ENCODE measurements around the gene CLIP3. TPM values are rescaled to one million over a fixed set of nuclear protein-coding genes. Genes with fewer than 3 reads are reported as not detected.
A peak's percentile ranks its signal among the peaks of the same experiment; 100 is the strongest.

Gene CLIP3
- total and polyA plus RNA-seq, 2 experiments from 2014 or later = 14.9 to 49.0 TPM

- H3K4me2 ChIP-seq (ENCODE audit: unreplicated experiment) = no peak overlapping the region
- H4K20me1 ChIP-seq (ENCODE audit: insufficient read depth) = no peaks in the 10 kb centered on the region
- H3K4me1 ChIP-seq (ENCODE audit: insufficient read depth) = no peaks in the 10 kb centered on the region
- no peaks in the 10 kb centered on the region for H3K9me3 ChIP-seq (ENCODE audit: low read depth)
- no peak overlapping the region for H3K4me3 ChIP-seq
- H3K9me2 ChIP-seq (ENCODE audit: insufficient read depth) = no peaks in the 10 kb centered on the region
- no peak for DNase-seq
- WGBS, 2 experiments (ENCODE audit: low coverage in 1 of 2, low lambda C conversion rate in 2 of 2, missing lambda C conversion rate in 2 of 2) = 94 to 96% methylated on average over 8 of the region's 8 CpGs
- H3K79me2 ChIP-seq (ENCODE audit: insufficient read depth) = no peaks in the 10 kb centered on the region
- no peak overlapping the region for H3K27ac ChIP-seq
- no peak overlapping the region for H2AFZ ChIP-seq
- no peaks in the 10 kb centered on the region for H3K27me3 ChIP-seq (replicated peaks; ENCODE audit: insufficient read depth)
- H3K36me3 ChIP-seq (ENCODE audit: low read depth) = no peaks in the 10 kb centered on the region
- in situ Hi-C loops (cut with MboI) = no loop called here
- TF ChIP-seq EZH2phosphoT487 (IDR thresholded peaks at IDR 0.05; ENCODE audit: insufficient read depth, low read depth) = no peak
- no peak for TF ChIP-seq EZH2 (IDR thresholded peaks at IDR 0.05; ENCODE audit: insufficient read depth, poor library complexity, severe bottlenecking)
- no peak overlapping the region for H3K9ac ChIP-seq
- H3F3A ChIP-seq (ENCODE audit: insufficient read depth) = no peaks in the 10 kb centered on the region
Observed at GRCh38 chr19:36064826-36065225, 32.2 kb upstream of the CLIP3 start.

- no peak overlapping the region for H3K27ac ChIP-seq
- no peaks in the 10 kb centered on the region for H3K4me1 ChIP-seq (ENCODE audit: insufficient read depth)
- H3K79me2 ChIP-seq (ENCODE audit: insufficient read depth) = peaks cover 16% of the 10 kb centered on the region
- H3K4me2 ChIP-seq (ENCODE audit: unreplicated experiment) = no peak overlapping the region
- H3K4me3 ChIP-seq = no peak overlapping the region
- no peak for DNase-seq
- in situ Hi-C loops (cut with MboI) = no loop called here
- no peak overlapping the region for H2AFZ ChIP-seq
- H3K9ac ChIP-seq = no peak overlapping the region
- H3K9me3 ChIP-seq (ENCODE audit: low read depth) = no peaks in the 10 kb centered on the region
- no peaks in the 10 kb centered on the region for H4K20me1 ChIP-seq (ENCODE audit: insufficient read depth)
- H3K36me3 ChIP-seq (ENCODE audit: low read depth) = no peaks in the 10 kb centered on the region
- no peaks in the 10 kb centered on the region for H3F3A ChIP-seq (ENCODE audit: insufficient read depth)
- 75 to 90% methylated on average over 2 of the region's 2 CpGs for WGBS, 2 experiments (ENCODE audit: low coverage in 1 of 2, low lambda C conversion rate in 2 of 2, missing lambda C conversion rate in 2 of 2)
- H3K27me3 ChIP-seq (replicated peaks; ENCODE audit: insufficient read depth) = no peaks in the 10 kb centered on the region
- TF ChIP-seq EZH2 (IDR thresholded peaks at IDR 0.05; ENCODE audit: insufficient read depth, poor library complexity, severe bottlenecking) (no peak), EZH2phosphoT487 (IDR thresholded peaks at IDR 0.05; ENCODE audit: insufficient read depth, low read depth) (no peak)
- H3K9me2 ChIP-seq (ENCODE audit: insufficient read depth) = no peaks in the 10 kb centered on the region
Observed at GRCh38 chr19:36061367-36061766, 28.7 kb upstream of the CLIP3 start.

GRCh38 chr19:36060430-36060829 lies 27.8 kb upstream of the CLIP3 start:
- H3K9me3 ChIP-seq (ENCODE audit: low read depth) = no peaks in the 10 kb centered on the region
- H3K79me2 ChIP-seq (ENCODE audit: insufficient read depth) = peaks cover 24% of the 10 kb centered on the region
- no peaks in the 10 kb centered on the region for H3K36me3 ChIP-seq (ENCODE audit: low read depth)
- no peak overlapping the region for H2AFZ ChIP-seq
- no peak overlapping the region for H3K9ac ChIP-seq
- no peaks in the 10 kb centered on the region for H3K4me1 ChIP-seq (ENCODE audit: insufficient read depth)
- H4K20me1 ChIP-seq (ENCODE audit: insufficient read depth) = no peaks in the 10 kb centered on the region
- no peaks in the 10 kb centered on the region for H3F3A ChIP-seq (ENCODE audit: insufficient read depth)
- no peak overlapping the region for H3K4me2 ChIP-seq (ENCODE audit: unreplicated experiment)
- no peak overlapping the region for H3K4me3 ChIP-seq
- H3K27me3 ChIP-seq (replicated peaks; ENCODE audit: insufficient read depth) = no peaks in the 10 kb centered on the region
- no peaks in the 10 kb centered on the region for H3K9me2 ChIP-seq (ENCODE audit: insufficient read depth)
- peak; percentile 70 for DNase-seq
- TF ChIP-seq EZH2phosphoT487 (IDR thresholded peaks at IDR 0.05; ENCODE audit: insufficient read depth, low read depth) = no peak
- TF ChIP-seq EZH2 (IDR thresholded peaks at IDR 0.05; ENCODE audit: insufficient read depth, poor library complexity, severe bottlenecking) = no peak
- in situ Hi-C loops (cut with MboI) = no loop called here
- no peak overlapping the region for H3K27ac ChIP-seq
- WGBS, 2 experiments (ENCODE audit: low coverage in 1 of 2, low lambda C conversion rate in 2 of 2, missing lambda C conversion rate in 2 of 2) = 81 to 87% methylated on average over 4 of the region's 4 CpGs

- Histone ChIP-seq H3K79me2 (ENCODE audit: insufficient read depth) (peaks cover 26% of the 10 kb centered on the region), H3F3A (ENCODE audit: insufficient read depth) (no peaks in the 10 kb centered on the region), H4K20me1 (ENCODE audit: insufficient read depth) (no peaks in the 10 kb centered on the region), H3K27ac (no peak overlapping the region), H3K4me1 (ENCODE audit: insufficient read depth) (no peaks in the 10 kb centered on the region), H3K4me3 (no peak overlapping the region), H3K4me2 (ENCODE audit: unreplicated experiment) (no peak overlapping the region), H3K36me3 (ENCODE audit: low read depth) (no peaks in the 10 kb centered on the region), H3K9me3 (ENCODE audit: low read depth) (no peaks in the 10 kb centered on the region), H2AFZ (no peak overlapping the region), H3K9ac (no peak overlapping the region), H3K9me2 (ENCODE audit: insufficient read depth) (no peaks in the 10 kb centered on the region), H3K27me3 (replicated peaks; ENCODE audit: insufficient read depth) (no peaks in the 10 kb centered on the region)
- in situ Hi-C loops (cut with MboI) = no loop called here
- 81 to 84% methylated on average over 6 of the region's 6 CpGs for whole genome bisulfite sequencing, 2 experiments (ENCODE audit: low coverage in 1 of 2, low lambda C conversion rate in 2 of 2, missing lambda C conversion rate in 2 of 2)
- TF ChIP-seq EZH2phosphoT487 (IDR thresholded peaks at IDR 0.05; ENCODE audit: insufficient read depth, low read depth) = no peak
- no peak for TF ChIP-seq EZH2 (IDR thresholded peaks at IDR 0.05; ENCODE audit: insufficient read depth, poor library complexity, severe bottlenecking)
- DNase-seq = no peak
Observed at GRCh38 chr19:36059180-36059910, 26.7 kb upstream of the CLIP3 start.
